Loucy (cell line): ENCODE measurements around the gene MINPP1.

Experiments used
- H2AFZ ChIP-seq: fragments of 200-600 bp; sonication (generic); 2 replicates; pipeline ENCODE4 v1.6.0; 2016; ENCODE audit warnings: antibody characterized with exemption, mild to moderate bottlenecking, low read length, moderate library complexity
- H3F3A ChIP-seq: fragments of 200-600 bp; 2 replicates; pipeline ENCODE4 v1.6.0; 2016; ENCODE audit warnings: antibody characterized with exemption, low read depth, mild to moderate bottlenecking
- H3K27me3 ChIP-seq: fragments of 200-600 bp; sonication (generic); 2 replicates; pipeline ENCODE4 v1.6.1; 2014; ENCODE audit warnings: low read length, mild to moderate bottlenecking; ENCODE audit not compliant: insufficient read depth, poor library complexity, severe bottlenecking
- H3K36me3 ChIP-seq: fragments of 200-600 bp; sonication (generic); 2 replicates; pipeline ENCODE4 v1.6.1; 2016; ENCODE audit warnings: low read length; ENCODE audit not compliant: insufficient read depth
- H3K4me1 ChIP-seq: fragments of 200-600 bp; sonication (generic); 2 replicates; pipeline ENCODE4 v1.5.1; 2014; ENCODE audit warnings: low read length, mild to moderate bottlenecking; ENCODE audit not compliant: insufficient read depth, poor library complexity, severe bottlenecking
- H3K4me2 ChIP-seq: fragments of 200-600 bp; sonication (generic); 2 replicates; pipeline ENCODE4 v1.6.0; 2014; ENCODE audit warnings: antibody characterized with exemption, low read length, low read depth, mild to moderate bottlenecking; ENCODE audit not compliant: poor library complexity, severe bottlenecking
- H3K4me3 ChIP-seq: fragments of 200-600 bp; sonication (generic); 2 replicates; pipeline ENCODE4 v1.5.1; 2014; ENCODE audit warnings: low read length, mild to moderate bottlenecking, mixed read lengths; ENCODE audit not compliant: poor library complexity, severe bottlenecking
- H3K79me2 ChIP-seq: fragments of 200-600 bp; sonication (generic); 2 replicates; pipeline ENCODE4 v1.6.1; 2014; ENCODE audit warnings: low read length; ENCODE audit not compliant: insufficient read depth
- H3K9ac ChIP-seq: fragments of 200-600 bp; sonication (generic); 2 replicates; pipeline ENCODE4 v1.6.0; 2014; ENCODE audit warnings: mild to moderate bottlenecking, low read depth, low read length, moderate library complexity; ENCODE audit not compliant: poor library complexity, severe bottlenecking
- H3K9me2 ChIP-seq: fragments of 200-600 bp; sonication (generic); replicated peaks from 2 replicates; pipeline ENCODE4 v1.6.1; 2016; ENCODE audit warnings: low read depth, low read length, mixed read lengths
- H3K9me3 ChIP-seq: fragments of 200-600 bp; sonication (generic); 2 replicates; pipeline ENCODE4 v1.6.1; 2014; ENCODE audit warnings: mild to moderate bottlenecking, antibody characterized with exemption, low read length, low read depth; ENCODE audit not compliant: insufficient read depth
- H4K20me1 ChIP-seq: fragments of 200-600 bp; sonication (generic); 2 replicates; pipeline ENCODE4 v1.6.0; 2014; ENCODE audit warnings: antibody characterized with exemption, low read length, mild to moderate bottlenecking; ENCODE audit not compliant: insufficient read depth, poor library complexity, severe bottlenecking
- CTCF ChIP-seq: fragments of 200-600 bp; sonication (generic); conservative IDR thresholded peaks from 2 replicates; pipeline ENCODE4 v1.5.1; 2014; ENCODE audit warnings: mild to moderate bottlenecking, antibody characterized with exemption, low read length
- EZH2phosphoT487 ChIP-seq: fragments of 200-600 bp; IDR thresholded peaks from 2 replicates; pipeline ENCODE4 v1.6.1; 2018; ENCODE audit warnings: antibody characterized with exemption, mild to moderate bottlenecking, moderate library complexity, borderline replicate concordance

Gene MINPP1

GRCh38 chr10:87547734-87548311 is 43.1 kb downstream of the MINPP1 start:
- Histone ChIP-seq H3K4me3 (no peak overlapping the region), H3F3A (no peaks in the 10 kb centered on the region), H3K9me2 (no peaks in the 10 kb centered on the region), H3K9me3 (peaks cover 5% of the 10 kb centered on the region; the same call in 1 of the 2 replicates), H3K9ac (no peak overlapping the region), H3K4me2 (no peak overlapping the region), H3K4me1 (peaks cover 16% of the 10 kb centered on the region), H3K36me3 (peaks cover 23% of the 10 kb centered on the region), H2AFZ (no peak overlapping the region), H3K27me3 (no peaks in the 10 kb centered on the region), H4K20me1 (no peaks in the 10 kb centered on the region), H3K79me2 (no peaks in the 10 kb centered on the region; the same call in 1 of the 2 replicates)
- no peak for TF ChIP-seq CTCF
- TF ChIP-seq EZH2phosphoT487 = no peak

- Histone ChIP-seq H3K79me2 (no peaks in the 10 kb centered on the region; the same call in 1 of the 2 replicates), H3K36me3 (peaks cover 24% of the 10 kb centered on the region)
Observed at GRCh38 chr10:87550741-87551140, 46.0 kb downstream of the MINPP1 start.

GRCh38 chr10:87551326-87551725 is 46.6 kb downstream of the MINPP1 start:
- Histone ChIP-seq H3K9me2 (no peaks in the 10 kb centered on the region), H3K4me1 (peaks cover 6% of the 10 kb centered on the region), H3K9me3 (no peaks in the 10 kb centered on the region), H3K27me3 (no peaks in the 10 kb centered on the region), H3K4me3 (no peak overlapping the region), H2AFZ (no peak overlapping the region), H3K36me3 (peaks cover 24% of the 10 kb centered on the region), H3K79me2 (no peaks in the 10 kb centered on the region; the same call in 1 of the 2 replicates), H3F3A (no peaks in the 10 kb centered on the region), H4K20me1 (no peaks in the 10 kb centered on the region), H3K9ac (no peak overlapping the region), H3K4me2 (no peak overlapping the region)
- no peak for TF ChIP-seq EZH2phosphoT487
- no peak for TF ChIP-seq CTCF

More at GRCh38 chr10:87550741-87551140, 46.0 kb downstream of the MINPP1 start:
- Histone ChIP-seq H3K9me3 (no peaks in the 10 kb centered on the region), H3K4me2 (no peak overlapping the region), H2AFZ (no peak overlapping the region), H3K9me2 (no peaks in the 10 kb centered on the region), H3K4me1 (peaks cover 12% of the 10 kb centered on the region), H4K20me1 (no peaks in the 10 kb centered on the region), H3K4me3 (no peak overlapping the region), H3K9ac (no peak overlapping the region), H3K27me3 (no peaks in the 10 kb centered on the region), H3F3A (no peaks in the 10 kb centered on the region)
- TF ChIP-seq EZH2phosphoT487 = no peak
- no peak for TF ChIP-seq CTCF
